ENCODE results near the gene RNF13. TPM values are rescaled to one million over a fixed set of nuclear protein-coding genes. Genes with fewer than 3 reads are reported as not detected.
"Not testable (repeated sequence)": the region's sequence is repeated elsewhere in the genome, so short reads cannot be mapped to it uniquely, and the experiment has no call there.

The RNF13 gene
- total RNA-seq, 1 donor from 2014 or later, result 173 TPM

GRCh38 chr3:149796026-149796425 lies 17.0 kb upstream of the RNF13 start:
- intact Hi-C loops (cut with DNase I), result no loop called here
- ATAC-seq (no peak), DNase-seq (ENCODE audit: low spot score) (no peak)

GRCh38 chr3:149800693-149801092 lies 12.3 kb upstream of the RNF13 start:
- intact Hi-C loops (cut with DNase I), result no loop called here
- DNase-seq (ENCODE audit: low spot score) (no peak), ATAC-seq (no peak)

GRCh38 chr3:149801195-149801594 lies 11.8 kb upstream of the RNF13 start:
- intact Hi-C loops (cut with DNase I), result no loop called here
- DNase-seq (ENCODE audit: low spot score) (no peak), ATAC-seq (no peak)

GRCh38 chr3:149801639-149802038 lies 11.4 kb upstream of the RNF13 start:
- no peak for DNase-seq (ENCODE audit: low spot score)
- intact Hi-C loops (cut with DNase I), result no loop called here
- no peak for ATAC-seq

- DNase-seq (ENCODE audit: low spot score) (no peak), ATAC-seq (no peak)
- intact Hi-C loops (cut with DNase I), result no loop called here
These were observed 6.7 kb upstream of the RNF13 start for GRCh38 chr3:149806171-149806778.

- ATAC-seq (no peak), DNase-seq (ENCODE audit: low spot score) (peak; percentile 85)
- intact Hi-C loops (cut with DNase I), result no loop called here
These were observed 4.7 kb upstream of the RNF13 start for GRCh38 chr3:149808209-149808829.

GRCh38 chr3:149809699-149810098 lies 3.3 kb upstream of the RNF13 start:
- DNase-seq (ENCODE audit: low spot score) (no peak), ATAC-seq (no peak)
- intact Hi-C loops (cut with DNase I), result no loop called here

- ATAC-seq (no peak), DNase-seq (ENCODE audit: low spot score) (no peak)
- intact Hi-C loops (cut with DNase I), result no loop called here
These were observed 2.2 kb upstream of the RNF13 start for GRCh38 chr3:149810846-149811245.

GRCh38 chr3:149812165-149812605 lies 830 bp upstream of the RNF13 start:
- ATAC-seq (no peak), DNase-seq (ENCODE audit: low spot score) (no peak)
- intact Hi-C loops (cut with DNase I), result no loop called here

GRCh38 chr3:149813367-149814281 lies 609 bp downstream of the RNF13 start:
- ATAC-seq (peak; percentile 33), DNase-seq (ENCODE audit: low spot score) (no peak)
- intact Hi-C loops (cut with DNase I), result no loop called here

GRCh38 chr3:149815321-149815720 lies 2.3 kb downstream of the RNF13 start:
- intact Hi-C loops (cut with DNase I), result no loop called here
- no peak for ATAC-seq
- DNase-seq (ENCODE audit: low spot score), result no peak

GRCh38 chr3:149815728-149816127 lies 2.7 kb downstream of the RNF13 start:
- DNase-seq (ENCODE audit: low spot score) (no peak), ATAC-seq (no peak)
- intact Hi-C loops (cut with DNase I), result no loop called here

- ATAC-seq, result no peak
These were observed 3.3 kb downstream of the RNF13 start for GRCh38 chr3:149816311-149816710.

GRCh38 chr3:149816986-149817385 lies 4.0 kb downstream of the RNF13 start:
- intact Hi-C loops (cut with DNase I), result no loop called here
- no peak for DNase-seq (ENCODE audit: low spot score)
- ATAC-seq, result no peak

More at GRCh38 chr3:149816311-149816710, 3.3 kb downstream of the RNF13 start:
- intact Hi-C loops (cut with DNase I), result no loop called here
- DNase-seq (ENCODE audit: low spot score), result no peak

GRCh38 chr3:149819432-149819831 lies 6.4 kb downstream of the RNF13 start:
- intact Hi-C loops (cut with DNase I), result no loop called here
- no peak for ATAC-seq
- DNase-seq (ENCODE audit: low spot score), result no peak

- DNase-seq (ENCODE audit: low spot score) (no peak), ATAC-seq (no peak)
- intact Hi-C loops (cut with DNase I), result no loop called here
These were observed 7.2 kb downstream of the RNF13 start for GRCh38 chr3:149820183-149820582.

- DNase-seq (ENCODE audit: low spot score) (no peak), ATAC-seq (no peak)
- intact Hi-C loops (cut with DNase I), result no loop called here
These were observed 13.6 kb downstream of the RNF13 start for GRCh38 chr3:149826636-149827035.

GRCh38 chr3:149828390-149828789 lies 15.4 kb downstream of the RNF13 start:
- intact Hi-C loops (cut with DNase I), result no loop called here
- ATAC-seq (no peak), DNase-seq (ENCODE audit: low spot score) (no peak)

GRCh38 chr3:149829631-149830030 lies 16.6 kb downstream of the RNF13 start:
- DNase-seq (ENCODE audit: low spot score); intact Hi-C loops (cut with DNase I); ATAC-seq: not testable (repeated sequence)

GRCh38 chr3:149830902-149831301 lies 17.9 kb downstream of the RNF13 start:
- ATAC-seq (no peak), DNase-seq (ENCODE audit: low spot score) (no peak)
- intact Hi-C loops (cut with DNase I), result no loop called here
